ENCODE measurements around the gene KLHL3. TPM values are rescaled to one million over a fixed set of nuclear protein-coding genes. Genes with fewer than 3 reads are reported as not detected.

Gene KLHL3
- total and polyA plus RNA-seq, 2 experiments from 2014 or later = 4.9 to 10.8 TPM

- TF ChIP-seq ZNF462 (CRISPR knock-in tag; IDR thresholded peaks at IDR 0.05) (no peak), ZNF114 (CRISPR knock-in tag; IDR thresholded peaks at IDR 0.05) (no peak)
Observed at GRCh38 chr5:137760294-137760693, 24.4 kb upstream of the KLHL3 start (continued).

DNA sequence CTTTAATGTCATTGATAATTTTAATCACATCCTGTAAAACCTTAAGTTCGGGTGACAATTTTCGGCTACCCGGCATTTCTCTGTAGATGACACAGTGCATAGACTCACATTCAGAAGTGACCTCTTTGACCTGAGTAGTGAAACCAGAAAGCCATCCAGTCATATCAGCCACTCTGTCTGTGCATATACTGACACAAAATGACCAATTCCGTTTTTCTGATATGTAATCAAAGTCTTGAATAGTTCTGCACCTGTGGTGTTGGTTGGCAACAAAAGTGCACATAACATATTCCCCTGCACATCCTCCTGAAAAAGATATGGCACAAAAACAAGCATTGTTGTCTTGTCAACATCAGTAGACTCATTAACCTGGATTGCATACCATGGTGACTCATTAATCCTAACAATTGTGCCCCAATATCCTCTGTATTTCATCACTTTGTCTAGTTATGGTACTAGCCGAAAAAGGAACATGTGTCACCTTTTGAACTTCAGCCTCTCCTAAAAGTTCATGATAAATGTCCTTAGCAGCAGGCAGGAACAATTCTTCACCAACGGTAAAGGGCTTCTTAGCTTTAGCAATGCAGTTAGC is 22.9 kb upstream of the KLHL3 start:
- H3K9me3 Mint-ChIP-seq = peaks cover 8% of the 10 kb centered on the region; the same call in 2 of the 3 replicates
- no peak for DNase-seq (ENCODE audit: low spot score)
- Histone ChIP-seq H3K27ac (ENCODE audit: low read depth) (no peak overlapping the region), H3K79me2 (replicated peaks; ENCODE audit: insufficient read depth) (peaks cover 3% of the 10 kb centered on the region), H3K36me3 (ENCODE audit: insufficient read depth) (no peaks in the 10 kb centered on the region), H3F3A (replicated peaks; ENCODE audit: low read depth) (no peaks in the 10 kb centered on the region), H3K27me3 (ENCODE audit: insufficient read depth) (no peaks in the 10 kb centered on the region), H3K4me3 (no peak overlapping the region), H2AFZ (no peak overlapping the region), H3K4me2 (no peak overlapping the region), H3K4me1 (ENCODE audit: insufficient read depth) (no peaks in the 10 kb centered on the region), H3K9me2 (ENCODE audit: insufficient read depth) (no peaks in the 10 kb centered on the region), H4K20me1 (replicated peaks; ENCODE audit: insufficient read depth) (no peaks in the 10 kb centered on the region)
- H3K4me1 Mint-ChIP-seq = peaks cover 4% of the 10 kb centered on the region; the same call in 2 of the 3 replicates
- H3K36me3 Mint-ChIP-seq (ENCODE audit: low read depth) = peaks cover 13% of the 10 kb centered on the region; the same call in 2 of the 3 replicates
- TF ChIP-seq ZNF331 (CRISPR knock-in tag; IDR thresholded peaks at IDR 0.05; ENCODE audit: low read depth) (no peak), EZH2phosphoT487 (IDR thresholded peaks at IDR 0.05; ENCODE audit: unreplicated experiment) (no peak), CREB1 (CRISPR knock-in tag; IDR thresholded peaks at IDR 0.05; ENCODE audit: low read depth) (no peak), JUNB (IDR thresholded peaks at IDR 0.05; ENCODE audit: unreplicated experiment) (no peak)
- no peak overlapping the region for H3K27ac Mint-ChIP-seq
- no peak for ATAC-seq
- no peak overlapping the region for H3K4me3 Mint-ChIP-seq
- no peaks in the 10 kb centered on the region for H3K27me3 Mint-ChIP-seq (ENCODE audit: insufficient read depth, low read depth, poor library complexity)

Measured in GM23338 (cell line).